IPS-20b (cell line): Measurements from ENCODE around the gene LRP1-AS.

Experiments
- H3K27ac ChIP-seq: one replicate; pipeline ENCODE4 v1.5.1; 2013; ENCODE audit warnings: low read length
- H3K27me3 ChIP-seq: 2 replicates; pipeline ENCODE4 v1.6.1; 2013; ENCODE audit warnings: mild to moderate bottlenecking, low read length, inconsistent platforms; ENCODE audit not compliant: insufficient read depth
- H3K36me3 ChIP-seq: 2 replicates; pipeline ENCODE4 v1.6.1; 2013; ENCODE audit warnings: low read depth, mild to moderate bottlenecking, inconsistent platforms, low read length, moderate library complexity; ENCODE audit not compliant: insufficient read depth
- H3K4me1 ChIP-seq: 2 replicates; pipeline ENCODE4 v1.6.1; 2013; ENCODE audit warnings: mild to moderate bottlenecking, control low read depth, inconsistent platforms, low read length, moderate library complexity; ENCODE audit not compliant: insufficient read depth
- H3K4me3 ChIP-seq: 2 replicates; pipeline ENCODE4 v1.5.1; 2013; ENCODE audit warnings: mild to moderate bottlenecking, low read length, inconsistent platforms
- H3K9ac ChIP-seq: 2 replicates; pipeline ENCODE4 v1.6.1; 2013; ENCODE audit warnings: low read depth, mild to moderate bottlenecking, inconsistent platforms, low read length, moderate library complexity
- H3K9me3 ChIP-seq: 2 replicates; pipeline ENCODE4 v1.6.1; 2013; ENCODE audit warnings: mild to moderate bottlenecking, low read depth, low read length, inconsistent platforms; ENCODE audit not compliant: insufficient read depth

LRP1-AS gene

DNA sequence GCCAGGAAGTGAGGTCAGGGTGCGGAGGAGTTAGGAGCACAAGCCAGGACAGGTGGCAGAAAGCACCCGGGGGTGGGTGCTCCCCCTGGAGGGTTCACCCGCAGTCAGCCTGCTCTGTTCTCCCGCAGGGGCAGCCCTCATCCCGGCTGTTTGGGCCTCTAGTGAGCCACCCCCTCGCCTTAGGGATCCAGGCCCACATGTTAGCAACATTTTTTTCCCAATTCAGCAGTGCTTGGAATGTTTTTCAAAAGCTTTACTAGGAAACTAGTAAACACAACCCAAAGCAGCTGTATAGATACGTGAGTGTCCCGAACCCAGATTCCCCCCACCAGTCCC, 40.6 kb upstream of the LRP1-AS start:
- Histone ChIP-seq H3K4me3 (no peak overlapping the region), H3K4me1 (no peaks in the 10 kb centered on the region), H3K36me3 (peaks cover 98% of the 10 kb centered on the region), H3K27me3 (no peaks in the 10 kb centered on the region), H3K27ac (no peak overlapping the region), H3K9me3 (no peaks in the 10 kb centered on the region), H3K9ac (no peak overlapping the region)

GRCh38 chr12:57187222-57188089, 40.0 kb upstream of the LRP1-AS start:
- H3K9ac ChIP-seq, result no peak overlapping the region
- H3K4me3 ChIP-seq, result no peak overlapping the region
- no peak overlapping the region for H3K27ac ChIP-seq
- no peaks in the 10 kb centered on the region for H3K27me3 ChIP-seq
- H3K36me3 ChIP-seq, result peaks cover 92% of the 10 kb centered on the region
- no peaks in the 10 kb centered on the region for H3K9me3 ChIP-seq
- no peaks in the 10 kb centered on the region for H3K4me1 ChIP-seq

- peaks cover 88% of the 10 kb centered on the region for H3K36me3 ChIP-seq
- H3K9me3 ChIP-seq, result no peaks in the 10 kb centered on the region
- no peaks in the 10 kb centered on the region for H3K27me3 ChIP-seq
- H3K4me3 ChIP-seq, result no peak overlapping the region
- H3K4me1 ChIP-seq, result no peaks in the 10 kb centered on the region
- no peak overlapping the region for H3K9ac ChIP-seq
- H3K27ac ChIP-seq, result no peak overlapping the region
Measured at GRCh38 chr12:57185906-57186508, 38.6 kb upstream of the LRP1-AS start.

DNA sequence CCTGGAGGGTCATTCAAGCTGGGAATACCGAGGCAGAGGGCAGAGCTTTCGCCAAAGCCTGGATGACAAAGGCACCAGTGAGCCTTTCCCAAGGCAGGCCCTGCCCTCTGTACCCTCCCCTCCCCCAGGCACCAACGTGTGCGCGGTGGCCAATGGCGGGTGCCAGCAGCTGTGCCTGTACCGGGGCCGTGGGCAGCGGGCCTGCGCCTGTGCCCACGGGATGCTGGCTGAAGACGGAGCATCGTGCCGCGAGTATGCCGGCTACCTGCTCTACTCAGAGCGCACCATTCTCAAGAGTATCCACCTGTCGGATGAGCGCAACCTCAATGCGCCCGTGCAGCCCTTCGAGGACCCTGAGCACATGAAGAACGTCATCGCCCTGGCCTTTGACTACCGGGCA, 38.0 kb upstream of the LRP1-AS start:
- no peak overlapping the region for H3K4me3 ChIP-seq
- H3K27ac ChIP-seq, result no peak overlapping the region
- H3K27me3 ChIP-seq, result no peaks in the 10 kb centered on the region
- no peaks in the 10 kb centered on the region for H3K9me3 ChIP-seq
- no peak overlapping the region for H3K9ac ChIP-seq
- peaks cover 88% of the 10 kb centered on the region for H3K36me3 ChIP-seq
- H3K4me1 ChIP-seq, result no peaks in the 10 kb centered on the region

GRCh38 chr12:57183939-57184725, 36.7 kb upstream of the LRP1-AS start:
- H3K9ac ChIP-seq, result no peak overlapping the region
- H3K9me3 ChIP-seq, result no peaks in the 10 kb centered on the region
- no peak overlapping the region for H3K4me3 ChIP-seq
- H3K36me3 ChIP-seq, result peaks cover 90% of the 10 kb centered on the region
- no peak overlapping the region for H3K27ac ChIP-seq
- H3K27me3 ChIP-seq, result no peaks in the 10 kb centered on the region
- H3K4me1 ChIP-seq, result no peaks in the 10 kb centered on the region

DNA sequence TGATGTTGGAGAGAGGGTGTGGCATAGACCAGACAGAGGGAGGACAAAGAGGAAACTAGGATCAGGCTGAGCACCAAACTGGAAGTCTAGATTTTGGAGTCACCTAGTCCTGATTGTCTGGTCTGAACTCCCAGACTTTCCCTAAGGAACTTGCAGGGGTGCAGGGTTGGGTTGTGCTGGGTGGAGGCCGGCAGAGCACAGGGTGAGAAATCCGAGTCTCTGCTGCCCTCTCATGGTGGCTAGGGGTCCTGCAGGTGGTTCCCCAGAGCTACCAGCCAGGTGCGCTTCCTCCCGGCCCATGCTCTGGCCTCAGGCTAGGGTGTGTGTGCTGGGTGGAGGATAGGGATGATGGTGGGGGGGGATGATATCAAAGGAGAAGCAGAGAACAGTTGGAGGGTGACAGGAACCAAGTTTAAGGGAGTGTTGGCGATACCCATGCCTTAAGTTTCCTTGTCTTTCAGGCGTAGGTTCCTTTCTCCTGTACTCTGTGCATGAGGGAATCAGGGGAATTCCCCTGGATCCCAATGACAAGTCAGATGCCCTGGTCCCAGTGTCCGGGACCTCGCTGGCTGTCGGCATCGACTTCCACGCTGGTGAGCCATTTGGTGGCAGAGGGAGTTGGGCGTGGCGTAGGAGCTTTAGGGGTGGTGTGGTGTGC, 35.6 kb upstream of the LRP1-AS start:
- Histone ChIP-seq H3K4me3 (no peak overlapping the region), H3K27ac (no peak overlapping the region), H3K9me3 (no peaks in the 10 kb centered on the region), H3K36me3 (peaks cover 90% of the 10 kb centered on the region), H3K27me3 (no peaks in the 10 kb centered on the region), H3K9ac (no peak overlapping the region), H3K4me1 (no peaks in the 10 kb centered on the region)

- Histone ChIP-seq H3K4me1 (no peaks in the 10 kb centered on the region), H3K9me3 (no peaks in the 10 kb centered on the region), H3K9ac (no peak overlapping the region), H3K27me3 (no peaks in the 10 kb centered on the region), H3K36me3 (peaks cover 90% of the 10 kb centered on the region), H3K27ac (no peak overlapping the region), H3K4me3 (no peak overlapping the region)
Measured at GRCh38 chr12:57181561-57182155, 34.2 kb upstream of the LRP1-AS start.

- H3K9me3 ChIP-seq, result no peaks in the 10 kb centered on the region
- peaks cover 90% of the 10 kb centered on the region for H3K36me3 ChIP-seq
- H3K4me3 ChIP-seq, result no peak overlapping the region
- H3K9ac ChIP-seq, result no peak overlapping the region
- no peak overlapping the region for H3K27ac ChIP-seq
- no peaks in the 10 kb centered on the region for H3K27me3 ChIP-seq
- no peaks in the 10 kb centered on the region for H3K4me1 ChIP-seq
Measured at GRCh38 chr12:57181072-57181471, 33.7 kb upstream of the LRP1-AS start.

- no peak overlapping the region for H3K27ac ChIP-seq
- no peaks in the 10 kb centered on the region for H3K27me3 ChIP-seq
- H3K36me3 ChIP-seq, result peaks cover 90% of the 10 kb centered on the region
- no peak overlapping the region for H3K4me3 ChIP-seq
- H3K9ac ChIP-seq, result no peak overlapping the region
- H3K4me1 ChIP-seq, result no peaks in the 10 kb centered on the region
- H3K9me3 ChIP-seq, result no peaks in the 10 kb centered on the region
Measured at GRCh38 chr12:57180321-57180989, 33.0 kb upstream of the LRP1-AS start.

DNA sequence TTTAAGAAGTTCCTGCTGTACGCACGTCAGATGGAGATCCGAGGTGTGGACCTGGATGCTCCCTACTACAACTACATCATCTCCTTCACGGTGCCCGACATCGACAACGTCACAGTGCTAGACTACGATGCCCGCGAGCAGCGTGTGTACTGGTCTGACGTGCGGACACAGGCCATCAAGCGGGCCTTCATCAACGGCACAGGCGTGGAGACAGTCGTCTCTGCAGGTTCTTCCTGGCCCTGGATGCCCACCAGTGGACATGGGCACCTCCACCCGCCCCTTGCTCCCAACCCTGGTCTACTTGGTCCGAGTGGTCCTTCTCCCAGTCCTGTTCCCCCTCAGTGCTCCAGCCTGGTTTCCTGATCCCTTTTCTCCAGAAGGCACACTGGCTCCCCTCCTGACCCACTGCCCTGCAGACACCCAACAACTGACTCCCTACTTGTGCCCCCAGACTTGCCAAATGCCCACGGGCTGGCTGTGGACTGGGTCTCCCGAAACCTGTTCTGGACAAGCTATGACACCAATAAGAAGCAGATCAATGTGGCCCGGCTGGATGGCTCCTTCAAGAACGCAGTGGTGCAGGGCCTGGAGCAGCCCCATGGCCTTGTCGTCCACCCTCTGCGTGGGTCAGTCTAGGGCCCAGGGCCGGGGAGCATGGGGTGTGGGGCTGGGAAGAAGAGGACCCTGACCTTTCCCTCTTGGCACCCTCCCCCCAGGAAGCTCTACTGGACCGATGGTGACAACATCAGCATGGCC, 32.1 kb upstream of the LRP1-AS start:
- H3K9ac ChIP-seq, result no peak overlapping the region
- no peaks in the 10 kb centered on the region for H3K9me3 ChIP-seq
- H3K36me3 ChIP-seq, result peaks cover 87% of the 10 kb centered on the region
- H3K27me3 ChIP-seq, result no peaks in the 10 kb centered on the region
- no peaks in the 10 kb centered on the region for H3K4me1 ChIP-seq
- H3K4me3 ChIP-seq, result no peak overlapping the region
- no peak overlapping the region for H3K27ac ChIP-seq
